Left hindlimb (tissue), 1 donor: ENCODE data around the gene BBS2.
A peak's percentile ranks its signal among the peaks of the same experiment; 100 is the strongest.

Source experiments
- DNase-seq: peaks from one replicate; pipeline ENCODE4 v3.0.0-alpha.2; 2018

The BBS2 gene, protein sequence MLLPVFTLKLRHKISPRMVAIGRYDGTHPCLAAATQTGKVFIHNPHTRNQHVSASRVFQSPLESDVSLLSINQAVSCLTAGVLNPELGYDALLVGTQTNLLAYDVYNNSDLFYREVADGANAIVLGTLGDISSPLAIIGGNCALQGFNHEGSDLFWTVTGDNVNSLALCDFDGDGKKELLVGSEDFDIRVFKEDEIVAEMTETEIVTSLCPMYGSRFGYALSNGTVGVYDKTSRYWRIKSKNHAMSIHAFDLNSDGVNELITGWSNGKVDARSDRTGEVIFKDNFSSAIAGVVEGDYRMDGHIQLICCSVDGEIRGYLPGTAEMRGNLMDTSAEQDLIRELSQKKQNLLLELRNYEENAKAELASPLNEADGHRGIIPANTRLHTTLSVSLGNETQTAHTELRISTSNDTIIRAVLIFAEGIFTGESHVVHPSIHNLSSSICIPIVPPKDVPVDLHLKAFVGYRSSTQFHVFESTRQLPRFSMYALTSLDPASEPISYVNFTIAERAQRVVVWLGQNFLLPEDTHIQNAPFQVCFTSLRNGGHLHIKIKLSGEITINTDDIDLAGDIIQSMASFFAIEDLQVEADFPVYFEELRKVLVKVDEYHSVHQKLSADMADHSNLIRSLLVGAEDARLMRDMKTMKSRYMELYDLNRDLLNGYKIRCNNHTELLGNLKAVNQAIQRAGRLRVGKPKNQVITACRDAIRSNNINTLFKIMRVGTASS

DNA sequence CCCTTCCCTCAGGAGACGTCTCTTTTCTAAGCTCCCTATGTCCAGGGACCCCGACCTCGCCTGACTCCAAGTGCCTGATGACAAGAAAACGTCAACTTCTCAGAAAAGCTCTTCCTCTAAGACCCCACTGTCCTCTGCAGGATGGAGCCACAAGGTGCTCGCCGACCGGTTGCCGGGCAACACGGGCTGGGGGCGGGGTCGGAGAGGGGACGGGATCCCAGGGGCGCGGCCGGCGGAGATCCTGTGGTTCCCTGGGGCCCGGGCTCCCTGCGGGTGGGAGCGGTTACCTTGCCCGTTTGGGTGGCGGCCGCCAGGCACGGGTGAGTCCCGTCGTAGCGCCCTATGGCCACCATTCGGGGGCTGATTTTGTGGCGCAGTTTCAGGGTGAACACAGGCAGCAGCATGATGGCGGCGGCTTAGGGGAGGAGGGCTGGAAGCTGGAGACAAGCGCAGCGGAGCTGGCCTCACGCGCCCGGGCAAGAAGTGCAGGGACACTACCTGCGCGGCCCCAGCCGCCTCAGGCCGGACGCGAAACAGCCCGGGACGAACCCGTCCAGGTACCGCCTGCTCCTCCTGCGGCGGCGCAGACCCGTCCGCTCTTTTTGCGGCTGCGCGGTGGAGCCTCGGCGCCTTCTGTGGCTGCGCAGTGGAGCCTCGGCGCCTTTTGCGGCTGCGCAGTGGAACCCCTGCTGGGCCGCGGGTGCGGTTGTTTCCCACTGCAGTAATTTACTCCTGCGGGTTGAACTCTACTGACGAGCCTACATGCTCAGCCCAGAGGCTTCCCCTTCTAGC, at the start of gene BBS2:
BBS2 (minus strand) TSS at position 566 of the 792 bp plus-strand sequence; CDS start at position 404, 162 bp downstream.
- DNase-seq = peak; percentile 92

DNA sequence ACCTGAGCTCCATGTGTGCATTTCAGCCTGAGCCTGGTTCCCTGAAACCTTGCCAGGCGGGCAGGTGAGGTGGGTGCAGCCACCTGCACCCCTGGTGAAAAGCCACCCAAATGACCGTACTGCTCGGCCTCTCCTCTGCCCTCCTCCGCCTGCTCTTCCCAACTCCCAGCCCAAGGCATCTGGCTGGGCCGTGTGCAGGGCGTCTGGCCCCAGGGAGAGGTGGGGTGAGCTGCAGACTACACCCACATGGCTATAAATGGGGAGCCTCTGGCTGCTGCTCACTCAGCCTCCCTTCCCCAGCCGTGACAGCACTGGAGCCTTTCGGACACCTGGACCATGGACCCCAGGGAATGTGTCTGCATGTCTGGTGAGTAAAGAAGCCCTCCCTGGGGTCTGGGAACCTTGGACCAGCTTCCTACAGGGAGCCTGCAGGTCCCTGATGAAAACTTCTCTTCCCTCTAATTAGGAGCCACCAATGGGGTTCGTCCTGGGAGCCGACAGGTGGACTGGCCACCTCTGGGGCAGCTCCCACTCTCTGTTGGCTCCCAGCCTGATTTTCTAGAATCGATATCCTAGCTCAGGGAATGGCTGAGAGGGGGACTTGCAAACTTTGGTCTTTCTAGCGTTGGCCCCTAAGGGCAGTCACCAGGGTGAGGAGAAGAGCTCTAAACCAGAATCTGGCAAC, 45.1 kb upstream of the BBS2 start, which contains the start of gene MT4:
MT4 (plus strand) TSS at position 281 of the 685 bp plus-strand sequence; CDS start at position 337, 56 bp downstream.
- DNase-seq = no peak

DNA sequence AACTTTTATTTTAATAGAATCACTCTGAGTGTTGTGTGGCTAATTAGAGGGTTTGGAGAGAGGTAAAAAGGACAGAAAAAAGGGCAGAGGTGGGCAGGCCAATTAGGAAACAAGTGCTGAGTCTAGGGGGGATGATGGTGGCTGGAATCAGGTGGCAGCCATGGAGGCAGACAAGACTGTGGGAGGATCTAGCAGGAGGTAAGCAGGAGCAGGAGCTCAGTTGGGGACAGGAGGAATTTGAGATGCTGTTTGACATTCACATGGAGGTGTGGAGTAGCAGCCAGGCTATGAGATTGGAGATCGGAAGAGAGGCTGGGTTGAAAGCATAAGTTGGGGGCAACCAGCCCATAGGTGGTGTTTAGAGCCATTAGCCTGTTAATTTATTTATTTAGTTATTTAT, 41.3 kb upstream of the BBS2 start:
- DNase-seq = no peak

DNA sequence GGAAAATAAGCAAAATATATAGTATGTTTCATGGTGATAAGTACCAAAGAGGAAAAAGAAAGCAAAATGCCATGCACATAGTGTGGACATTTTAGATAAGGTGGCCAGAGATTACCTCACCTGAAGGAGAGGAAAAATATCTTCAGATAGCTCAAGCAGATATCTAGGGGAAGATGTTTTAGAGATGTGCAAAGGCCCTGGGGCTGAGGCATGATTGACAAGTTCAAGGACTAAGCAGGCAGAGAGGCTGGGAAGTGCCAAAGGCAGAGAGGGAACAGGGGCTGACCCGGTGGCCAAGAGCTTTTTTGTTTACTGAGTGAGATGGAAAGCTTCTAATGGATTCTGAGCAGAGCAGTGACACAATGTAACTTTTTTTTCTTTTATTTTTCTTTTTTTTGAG, 40.6 kb upstream of the BBS2 start:
- DNase-seq = no peak

DNA sequence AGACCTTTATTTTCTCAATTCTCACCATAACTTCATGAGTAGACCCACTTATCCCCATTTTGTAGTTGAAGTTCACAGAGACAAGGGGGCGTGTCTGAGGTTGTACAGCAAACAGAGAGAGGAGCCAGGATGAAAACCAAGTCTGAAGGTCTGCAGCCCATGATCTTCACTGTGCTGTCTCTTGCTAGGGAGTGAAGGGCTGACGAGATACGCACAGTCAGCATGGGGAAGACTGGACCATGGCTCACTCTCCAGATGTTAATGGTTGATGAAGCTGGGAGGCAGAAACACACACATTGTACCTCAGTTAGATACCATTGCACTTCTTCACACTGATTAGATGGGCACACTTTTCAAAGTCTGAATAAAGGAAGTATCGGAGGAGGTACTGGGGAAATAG, 39.3 kb upstream of the BBS2 start:
- no peak for DNase-seq

DNA sequence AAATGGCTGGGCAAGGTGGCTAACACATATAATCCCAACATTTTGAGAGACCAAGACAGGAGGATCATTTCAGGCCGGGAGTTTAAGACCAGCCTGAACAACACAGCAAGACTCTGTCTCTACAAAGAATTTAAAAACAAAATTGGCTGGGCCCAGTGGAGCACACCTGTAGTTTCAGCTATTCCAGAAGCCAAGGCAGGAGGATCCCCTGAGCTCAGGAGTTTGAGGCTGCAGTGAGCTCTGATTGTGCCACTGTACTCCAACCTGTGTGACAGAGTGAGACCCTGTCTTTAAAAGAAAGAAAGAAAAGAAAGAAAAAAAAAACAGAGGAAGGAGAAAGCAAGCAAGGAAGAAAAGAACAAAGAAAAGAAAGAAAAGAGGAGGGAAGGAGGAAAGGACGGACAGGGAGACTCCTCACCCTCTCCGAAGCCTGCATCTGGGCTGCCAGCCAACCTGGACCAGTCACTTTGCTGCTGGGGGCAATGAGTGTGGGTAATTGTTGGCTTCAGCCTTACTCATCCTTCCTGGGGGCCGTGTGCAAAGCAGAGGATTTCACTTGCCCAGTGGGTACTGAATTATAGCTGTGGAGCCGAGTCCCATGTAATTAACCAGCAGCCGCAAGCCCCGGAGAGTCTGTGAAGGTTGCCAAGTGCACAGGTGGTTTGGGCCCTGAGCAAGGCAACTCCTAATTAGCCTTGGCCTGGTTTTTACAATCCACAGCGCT, 38.4 kb upstream of the BBS2 start:
- peak; percentile 78 for DNase-seq

DNA sequence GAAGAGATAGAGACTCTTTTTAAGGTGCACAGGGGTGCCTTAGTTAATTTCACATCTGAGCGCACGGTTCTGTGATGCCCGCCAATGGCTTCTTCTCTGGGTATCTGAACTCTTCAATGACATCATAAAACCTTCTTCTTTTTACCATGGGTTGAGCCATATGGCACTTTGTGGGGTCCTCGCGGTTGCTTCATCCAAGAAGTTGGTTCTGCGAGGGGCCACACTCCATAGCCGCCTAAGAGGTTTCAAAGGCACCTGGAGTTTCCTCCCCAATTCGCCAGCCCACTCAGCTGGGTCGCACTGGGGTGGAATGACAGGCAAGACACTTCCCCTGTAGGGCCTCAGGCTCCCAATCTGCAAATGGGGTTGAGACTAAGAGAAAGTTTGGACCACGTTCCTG, 34.6 kb upstream of the BBS2 start:
- no peak for DNase-seq

DNA sequence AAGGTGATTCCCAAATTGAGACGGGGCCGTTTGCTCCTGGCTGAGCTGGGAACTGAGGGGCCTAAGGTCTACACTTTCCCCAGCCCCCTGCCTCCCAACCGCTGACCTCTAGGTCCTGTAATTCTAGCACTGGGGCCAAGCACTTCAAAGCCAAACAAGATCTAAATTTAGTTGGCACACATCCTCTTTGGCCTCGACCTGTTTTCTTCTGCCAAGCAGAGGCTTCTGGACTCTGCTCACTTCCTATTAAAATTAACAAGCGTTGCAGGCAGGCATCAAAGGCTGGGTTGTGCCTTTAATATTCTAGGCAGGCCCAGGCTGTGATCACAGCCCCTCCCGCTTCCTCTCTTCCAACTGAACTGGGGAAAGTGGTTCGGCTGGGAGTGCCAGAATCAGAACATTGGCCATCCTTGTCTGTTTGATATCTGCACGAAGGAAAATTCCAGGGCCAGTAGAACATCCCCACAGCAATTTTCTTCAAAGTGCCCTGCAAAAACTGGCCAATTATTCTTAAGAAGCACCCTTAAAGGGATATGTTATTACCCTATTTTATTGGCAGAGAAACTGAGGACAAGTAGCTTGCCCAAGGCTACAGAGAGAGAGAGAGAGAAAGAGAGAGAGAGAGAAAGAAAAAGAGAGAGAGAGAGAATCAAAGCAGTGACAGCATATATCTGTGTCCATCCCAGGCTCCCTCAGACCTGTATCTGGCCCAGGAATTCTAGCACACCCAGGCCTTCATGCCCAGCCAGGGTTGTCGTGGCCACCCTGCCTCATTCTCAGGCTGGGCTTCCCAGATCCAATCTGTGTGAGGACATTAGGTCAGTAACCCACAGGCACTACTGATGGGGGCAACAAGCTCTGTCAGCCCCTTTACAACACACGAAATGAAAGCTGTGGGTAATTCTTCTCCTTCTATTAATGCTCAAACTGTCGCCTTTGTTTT, 32.2 kb upstream of the BBS2 start:
- DNase-seq = peak; percentile 35

DNA sequence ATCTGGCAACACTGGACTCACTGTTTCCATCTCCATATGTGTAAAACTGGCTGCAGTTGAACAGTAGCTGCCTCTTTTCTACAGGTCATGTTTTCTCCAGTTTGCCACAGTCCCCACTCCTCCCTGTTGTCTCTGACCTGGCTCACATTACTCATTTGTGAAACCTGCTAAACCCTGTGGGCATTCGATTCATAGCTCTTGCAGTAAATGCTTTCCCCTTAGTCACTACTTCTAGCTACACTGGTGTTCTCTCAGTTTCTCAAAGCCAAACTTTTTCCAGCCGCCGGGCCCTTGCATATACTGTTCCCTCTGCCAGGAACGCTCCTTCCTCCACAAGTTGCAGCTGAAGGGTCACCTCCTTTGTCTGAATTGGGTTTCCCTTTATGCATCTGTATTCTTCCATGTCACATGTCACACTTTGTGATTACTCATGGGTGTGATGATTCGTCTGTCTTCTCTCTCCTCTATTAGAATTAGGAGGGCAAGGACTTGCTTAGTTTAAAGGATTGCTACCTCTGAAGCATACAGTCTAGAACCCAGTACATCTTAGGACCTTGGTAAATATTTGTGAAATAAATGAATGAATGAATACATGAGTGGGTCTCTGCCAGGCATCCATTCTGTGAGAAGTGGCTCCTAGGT, 30.0 kb upstream of the BBS2 start:
- no peak for DNase-seq

DNA sequence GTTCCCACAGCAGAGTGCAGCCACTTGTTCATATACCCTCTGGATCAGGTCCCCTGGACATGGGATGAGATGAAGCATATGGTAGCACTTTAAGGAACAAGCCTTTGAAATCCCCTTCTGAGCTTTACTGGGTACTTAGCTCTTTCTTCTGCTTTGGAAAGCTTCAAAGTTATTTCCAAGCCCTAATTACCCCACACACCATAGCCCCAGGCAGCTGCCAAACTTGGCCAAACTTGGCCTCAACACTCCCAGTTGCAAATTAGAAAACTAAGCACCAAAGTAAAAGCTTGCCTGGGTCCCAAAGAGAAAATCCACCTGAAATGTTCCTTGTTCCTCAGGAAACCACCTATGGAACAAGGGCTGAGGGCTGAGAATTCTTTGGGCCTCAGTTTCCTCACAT, 29.3 kb upstream of the BBS2 start:
- DNase-seq = no peak

DNA sequence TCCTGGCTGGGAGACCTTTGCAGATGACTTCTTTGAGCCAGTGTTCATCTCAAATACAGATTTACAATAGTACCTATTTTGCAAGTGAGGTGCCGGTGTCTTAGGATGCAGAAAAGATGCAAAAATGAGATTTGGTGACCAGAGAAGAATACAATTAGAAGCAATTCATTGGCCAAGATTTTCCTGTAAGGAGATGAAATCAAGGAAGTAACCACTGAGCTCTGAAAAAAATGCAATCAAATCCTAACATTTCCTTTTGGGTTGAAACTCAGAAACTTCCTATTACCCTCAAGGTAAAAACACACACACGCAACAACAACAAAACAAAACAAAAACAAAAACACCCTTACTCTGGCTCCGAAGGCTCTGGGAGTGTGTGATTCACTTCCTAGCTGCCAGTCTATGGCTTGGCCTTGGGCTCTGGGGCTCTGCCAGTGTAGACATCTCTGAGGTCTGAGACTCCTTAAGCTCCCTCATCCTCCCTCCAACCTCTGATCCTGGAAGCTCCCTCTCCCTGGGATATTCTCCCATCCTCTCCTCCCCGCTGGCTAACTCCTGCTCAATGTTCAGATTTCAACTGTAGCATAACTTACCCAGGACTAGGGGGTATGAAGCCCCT, 28.2 kb upstream of the BBS2 start:
- DNase-seq = no peak

DNA sequence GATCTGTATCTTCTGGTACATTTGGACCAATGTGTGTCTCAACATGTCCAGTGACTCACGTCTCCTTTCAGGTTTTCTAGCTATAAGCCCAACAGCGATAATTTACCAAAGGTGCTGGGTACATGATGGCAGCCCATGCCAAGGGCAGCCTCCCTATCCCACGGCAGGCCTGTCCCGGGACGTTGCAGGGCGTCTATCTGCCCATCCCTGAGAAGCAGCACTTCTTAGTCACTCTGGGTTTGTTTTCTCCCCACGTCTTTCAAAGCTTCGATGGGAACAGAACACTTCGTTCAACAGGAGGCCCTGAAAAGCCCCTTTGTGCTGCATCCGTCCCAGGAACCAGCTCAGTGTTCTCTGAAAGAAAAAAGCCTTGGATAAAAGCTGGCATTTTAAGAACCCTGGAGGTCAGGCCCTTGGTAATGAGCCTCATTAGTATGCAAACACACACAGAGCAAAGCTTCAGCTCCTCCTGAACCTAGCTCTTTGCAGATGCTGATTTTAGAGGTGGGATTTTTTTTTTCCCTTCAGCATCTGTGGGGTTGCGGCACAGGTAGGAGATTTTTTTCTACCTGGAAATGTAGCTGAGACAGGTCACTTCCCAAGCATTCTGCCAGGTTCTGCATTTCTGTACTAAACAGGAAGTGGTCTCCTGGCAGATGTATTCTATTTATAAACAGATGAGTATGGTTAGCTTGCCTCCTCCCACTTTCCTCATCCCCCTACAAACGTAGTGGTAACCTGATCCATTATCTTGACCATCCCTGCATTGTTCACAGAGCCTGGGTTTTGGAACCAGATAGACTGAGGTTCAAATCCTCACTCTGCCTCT, 27.5 kb upstream of the BBS2 start:
- DNase-seq = no peak

DNA sequence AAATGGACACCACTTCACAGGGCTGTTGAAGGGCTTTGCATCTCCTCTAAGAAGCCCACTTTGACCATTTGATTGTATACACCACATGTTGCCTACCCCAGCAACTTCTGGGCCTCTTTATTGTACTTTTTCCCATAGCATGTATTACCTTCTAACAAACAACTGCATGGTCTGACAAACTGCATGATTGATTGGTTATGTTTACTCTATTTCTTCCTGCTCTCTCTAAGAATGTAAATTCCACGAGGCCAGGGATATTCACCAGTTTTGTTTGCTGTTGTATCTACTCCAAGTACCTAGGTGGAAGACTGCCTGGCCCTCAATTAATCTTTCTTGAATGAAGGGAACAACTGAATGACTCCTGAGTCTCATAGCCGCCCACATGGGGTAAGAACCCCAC, 22.2 kb upstream of the BBS2 start:
- DNase-seq = no peak

DNA sequence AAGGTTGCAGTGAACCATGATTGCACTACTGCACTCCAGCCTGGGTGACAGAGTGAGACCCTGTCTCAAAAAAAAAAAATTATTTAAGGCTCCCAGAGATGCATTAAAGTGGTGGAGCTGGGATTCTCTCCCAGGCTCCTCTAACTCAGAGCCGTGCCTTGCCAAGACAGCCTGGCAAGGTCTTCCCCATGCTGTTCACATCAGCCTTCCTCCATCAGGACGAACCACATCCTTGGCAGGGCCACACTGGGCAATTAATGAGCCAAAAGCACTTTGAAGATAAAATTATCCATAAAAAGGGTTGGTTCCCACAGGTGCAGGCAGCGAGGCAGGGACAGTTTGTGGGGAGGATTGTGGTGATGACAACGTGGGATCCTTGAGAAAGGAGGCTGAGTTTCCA, 19.8 kb upstream of the BBS2 start:
- DNase-seq = no peak

DNA sequence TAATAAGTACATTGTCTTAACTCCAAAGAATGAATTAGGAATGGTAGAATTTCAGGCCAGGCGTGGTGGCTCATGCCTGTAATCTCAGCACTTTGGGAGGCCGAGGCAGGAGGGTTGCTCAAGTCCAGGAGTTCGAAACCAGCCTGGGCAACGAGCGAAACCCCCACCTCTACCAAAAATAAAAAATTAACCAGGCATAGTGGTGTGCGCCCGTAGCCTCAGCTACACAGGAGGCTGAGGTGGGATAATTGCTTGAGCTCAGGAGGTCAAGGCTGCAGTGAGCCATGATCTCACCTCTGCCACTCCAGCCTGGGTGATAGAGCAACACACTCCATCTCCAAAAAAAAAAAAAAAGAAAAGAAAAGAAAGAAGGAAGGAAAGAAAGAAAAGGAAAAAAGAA, 18.5 kb upstream of the BBS2 start:
- DNase-seq = no peak

DNA sequence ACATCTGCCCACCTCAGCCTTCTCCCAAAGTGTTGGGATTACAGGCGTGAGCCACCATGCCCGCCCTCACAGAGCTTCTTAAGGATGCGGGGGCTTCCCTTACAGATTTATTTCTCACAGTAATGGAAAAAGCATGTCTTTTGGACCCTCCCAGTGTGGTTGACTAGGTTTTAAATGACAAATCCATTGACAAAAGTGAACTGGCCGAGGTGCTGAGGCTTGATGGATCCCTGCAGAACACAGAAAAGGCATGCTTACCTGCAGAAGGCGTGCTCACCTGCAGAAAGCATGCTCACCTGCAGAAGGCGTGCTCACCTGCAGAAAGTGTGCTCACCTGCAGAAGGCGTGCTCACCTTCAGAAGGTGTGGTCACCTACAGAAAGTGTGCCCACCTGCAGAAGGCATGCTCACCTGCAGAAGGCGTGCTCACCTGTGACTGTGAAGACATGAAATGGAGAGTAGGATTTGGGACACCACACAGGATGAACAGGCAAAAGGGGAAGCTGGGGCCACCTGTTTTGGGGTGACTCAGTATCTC, 15.1 kb upstream of the BBS2 start:
- no peak for DNase-seq

DNA sequence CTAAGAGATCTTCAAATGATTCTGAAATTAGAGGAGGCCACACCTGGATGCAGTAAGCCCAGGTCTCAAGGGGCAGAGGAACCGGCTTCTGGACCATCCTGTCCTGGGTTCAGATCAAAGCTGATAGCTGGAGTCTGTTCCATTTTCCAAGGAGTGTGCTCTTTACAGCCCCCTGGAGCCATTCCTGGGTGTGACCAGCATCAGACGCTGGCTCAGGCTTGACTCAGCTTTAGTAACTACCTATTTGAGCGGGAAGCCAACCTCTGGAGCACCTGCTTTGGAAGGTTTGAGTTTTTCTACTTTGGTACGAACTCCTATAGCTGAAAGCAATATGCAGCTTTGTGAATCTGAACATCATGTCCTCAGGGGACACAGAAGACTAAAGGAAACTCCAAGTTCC, 12.9 kb upstream of the BBS2 start:
- no peak for DNase-seq

DNA sequence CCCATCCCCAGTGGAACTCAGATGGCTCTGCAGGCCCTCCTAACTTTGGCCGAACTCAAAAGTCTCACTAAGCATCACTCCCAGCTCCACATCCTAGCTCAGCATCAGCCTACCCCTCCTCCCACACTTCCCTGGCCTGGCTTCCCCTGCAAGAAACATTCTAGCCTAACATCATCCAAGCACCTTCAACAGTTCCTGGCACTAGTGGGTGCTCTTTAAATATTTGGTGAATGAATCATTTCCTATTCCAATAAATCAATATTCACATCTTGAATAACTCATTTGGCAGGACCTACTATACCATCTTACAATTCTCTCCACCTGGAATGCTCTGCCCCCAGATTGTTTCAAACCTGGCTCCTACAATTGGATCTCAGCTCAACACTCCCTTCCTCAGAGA, 11.0 kb upstream of the BBS2 start:
- DNase-seq = no peak

DNA sequence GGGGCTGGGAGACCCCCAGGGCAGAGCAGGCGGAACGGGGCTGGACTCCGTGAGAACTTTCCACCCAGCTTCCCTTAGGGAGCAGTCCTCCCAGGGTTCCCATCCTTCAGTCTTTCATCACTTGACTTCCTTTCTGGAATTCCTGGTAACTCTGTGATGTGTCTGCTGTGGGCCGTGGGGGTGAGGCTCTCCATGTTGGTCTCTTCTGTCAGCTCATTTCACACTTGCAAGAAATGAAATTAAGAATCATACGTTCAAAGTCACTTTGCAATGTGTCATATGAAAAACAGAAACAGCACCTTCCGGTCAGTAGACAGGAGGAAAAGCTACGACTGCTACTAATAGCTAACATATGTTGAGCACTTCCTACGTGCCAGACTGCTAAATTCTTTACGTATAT, 5.4 kb upstream of the BBS2 start:
- no peak for DNase-seq
